HG03342 (cell line): ENCODE measurements around the gene ECHS1.
A peak's percentile ranks its signal among the peaks of the same experiment; 100 is the strongest.
"Not testable (repeated sequence)": the region's sequence is repeated elsewhere in the genome, so short reads cannot be mapped to it uniquely, and the experiment has no call there.

Experiments
- ATAC-seq: cut with Tn5 transposase; IDR thresholded peaks from one replicate; pipeline ENCODE4 v1.9.1; 2021; ENCODE audit warnings: mild to moderate bottlenecking, moderate library complexity; ENCODE audit not compliant: unreplicated experiment

The ECHS1 gene

GRCh38 chr10:133373174-133374090, at the start of gene ECHS1:
Gene ECHS1, minus strand, starts transcription at chr10:133373354. Its CDS starts 21 bp downstream, at chr10:133373333.
- peak; percentile 96 for ATAC-seq

DNA sequence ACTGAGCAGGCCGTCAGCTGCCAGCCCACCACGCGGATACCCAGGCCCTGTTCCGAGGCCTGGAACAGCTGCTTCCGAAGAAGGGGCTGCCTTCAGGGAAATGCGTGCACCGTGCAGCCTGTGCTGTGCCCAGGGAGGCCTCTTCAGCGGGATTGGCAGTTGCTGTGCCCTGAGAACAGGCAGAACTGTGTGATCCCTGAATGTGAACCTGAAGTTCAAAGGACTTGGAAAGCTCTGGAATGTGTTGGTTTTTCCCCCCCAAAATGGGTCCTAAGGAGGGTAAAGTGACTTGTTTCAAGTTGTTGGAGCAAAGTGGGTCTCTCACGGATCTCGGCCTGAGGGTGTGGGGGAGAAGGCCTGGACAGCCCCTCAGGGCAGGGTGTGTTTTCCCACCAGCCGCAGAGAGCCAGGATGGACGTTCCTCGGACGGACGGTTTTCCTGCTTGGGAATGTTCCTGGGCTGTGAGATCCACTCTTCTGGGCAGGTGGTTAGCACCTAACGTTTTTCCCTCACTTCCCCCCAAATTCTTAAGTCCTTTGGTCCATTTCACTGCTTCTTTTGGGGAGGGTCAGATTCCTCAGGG, 49.2 kb upstream of the ECHS1 start:
- no peak for ATAC-seq

- ATAC-seq = no peak
Observed at GRCh38 chr10:133421336-133422222, 48.4 kb upstream of the ECHS1 start.

- no peak for ATAC-seq
Observed at GRCh38 chr10:133420579-133420978, 47.4 kb upstream of the ECHS1 start.

DNA sequence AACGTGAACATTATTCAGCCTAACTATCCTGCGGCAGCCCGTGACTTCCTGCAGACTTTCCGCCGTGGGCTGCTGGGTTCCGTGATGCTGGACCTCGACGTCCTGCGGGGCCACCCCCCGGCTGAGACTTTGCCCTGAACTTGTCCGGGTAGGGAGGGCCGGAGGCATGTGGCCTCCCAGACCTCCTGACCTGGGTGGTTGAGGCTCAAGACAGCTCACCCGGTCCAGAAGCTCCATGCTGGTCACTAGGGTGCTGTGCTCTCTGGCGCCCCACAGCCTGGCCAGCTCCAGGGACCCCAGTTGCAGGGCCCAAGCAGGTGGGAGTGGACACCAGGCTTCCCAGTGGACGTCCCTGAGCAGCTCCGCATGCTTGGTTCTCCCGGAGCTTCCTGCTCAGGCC, 46.9 kb upstream of the ECHS1 start:
- no peak for ATAC-seq

DNA sequence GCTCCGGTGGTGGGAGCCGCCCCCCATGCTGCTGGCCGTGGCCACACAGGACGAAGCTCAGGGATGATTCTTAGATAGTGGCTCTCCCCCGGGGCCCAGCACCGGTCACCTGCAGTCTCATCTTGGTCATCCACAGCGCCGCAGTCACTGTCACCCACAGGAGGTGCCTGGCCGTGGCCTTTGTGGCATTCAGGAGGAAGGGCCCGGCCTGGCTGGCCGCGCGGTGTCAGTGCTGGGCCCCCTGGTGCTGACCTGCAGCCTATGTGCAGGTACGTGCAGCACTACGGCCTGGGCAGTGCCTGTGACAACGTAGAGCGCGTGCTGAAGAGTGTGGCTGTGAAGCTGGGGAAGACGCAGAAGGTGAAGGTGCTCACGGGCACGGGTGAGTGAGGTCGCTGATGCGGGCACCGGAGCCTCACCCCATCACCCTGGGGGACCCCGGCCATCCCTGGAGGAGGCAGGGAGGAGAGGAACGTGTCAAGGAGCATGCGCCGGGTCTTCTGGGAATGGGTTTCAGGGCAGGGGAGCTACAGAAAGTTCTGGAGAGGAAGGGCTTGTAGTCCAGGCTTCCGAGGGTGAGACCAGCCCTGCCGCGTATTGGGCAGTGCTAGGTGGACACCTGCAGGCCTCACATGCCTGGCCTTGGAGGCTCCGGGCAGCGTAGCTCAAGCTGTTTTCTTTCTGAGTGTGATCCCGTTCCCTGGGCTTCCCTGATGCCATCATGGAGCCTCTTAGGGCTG, 46.2 kb upstream of the ECHS1 start:
- no peak for ATAC-seq

DNA sequence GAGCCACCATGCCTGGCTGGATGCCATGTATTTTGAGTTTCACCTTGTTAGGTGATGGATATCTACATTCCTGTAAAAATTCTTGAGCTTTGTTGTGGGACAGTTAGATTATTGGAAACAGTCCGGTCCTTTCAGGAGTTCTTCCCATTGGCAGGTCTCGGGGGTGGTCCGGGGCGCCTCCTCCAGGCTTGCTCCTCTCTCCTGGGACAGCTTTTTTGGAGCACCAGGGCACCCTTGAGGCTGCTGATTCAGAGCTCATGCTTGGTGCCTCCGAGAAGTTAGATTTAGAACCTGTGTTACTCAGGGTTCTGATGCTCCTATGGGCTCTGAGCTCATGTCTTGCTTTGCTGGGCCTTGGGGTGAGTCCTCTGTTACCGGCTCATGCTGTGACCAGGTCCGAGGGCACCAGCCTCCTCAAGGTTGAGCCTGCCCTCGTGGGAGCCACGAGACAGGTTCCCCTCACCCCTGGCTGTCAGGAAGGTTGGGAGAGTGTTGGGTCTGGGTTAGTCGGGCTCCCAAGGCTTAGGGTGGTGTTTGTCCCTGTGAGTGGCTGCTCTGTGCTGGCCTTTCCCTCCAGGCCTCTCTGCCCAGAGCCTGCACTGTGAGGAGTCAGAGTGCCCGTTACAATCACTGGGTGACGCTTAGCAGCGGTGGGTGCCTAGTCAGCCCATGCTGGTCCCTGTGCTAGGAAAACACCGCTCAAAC, 45.3 kb upstream of the ECHS1 start:
- no peak for ATAC-seq

DNA sequence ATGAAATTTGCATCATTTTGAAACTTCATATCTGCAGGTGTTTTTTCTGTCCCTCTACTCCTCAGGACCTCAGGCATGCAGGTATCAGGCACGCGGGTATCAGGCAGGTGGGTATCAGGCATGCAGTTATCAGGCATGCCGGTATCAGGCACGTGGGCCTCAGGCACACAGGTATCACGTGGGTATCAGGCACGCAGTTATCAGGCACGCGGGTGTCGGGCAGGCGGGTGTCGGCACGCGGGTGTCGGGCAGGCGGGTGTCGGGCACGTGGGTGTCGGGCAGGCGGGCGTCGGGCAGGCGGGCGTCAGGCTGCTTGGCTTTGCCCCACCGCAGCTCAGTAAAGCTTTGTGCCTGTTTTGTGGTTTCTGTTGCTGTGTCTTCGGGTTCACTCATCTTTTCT, 42.6 kb upstream of the ECHS1 start:
- ATAC-seq = no peak

GRCh38 chr10:133414401-133414800, 41.2 kb upstream of the ECHS1 start:
- not testable (repeated sequence) for ATAC-seq

DNA sequence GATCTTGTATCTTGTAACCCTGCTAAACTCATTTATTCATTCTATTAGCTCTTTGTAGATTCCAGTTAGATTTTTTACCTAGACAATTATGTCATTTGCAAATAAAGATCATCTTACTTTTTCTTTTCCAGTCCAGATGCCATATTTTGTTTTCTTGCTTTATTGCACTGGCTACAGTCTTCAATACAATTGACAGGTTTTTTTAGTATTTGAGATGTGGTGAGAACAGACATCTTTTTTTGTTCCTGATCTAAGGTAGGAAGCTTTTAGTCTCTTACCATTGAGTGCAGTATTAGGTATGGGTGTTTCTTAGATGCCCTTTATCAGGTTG, 39.2 kb upstream of the ECHS1 start:
- ATAC-seq = no peak

DNA sequence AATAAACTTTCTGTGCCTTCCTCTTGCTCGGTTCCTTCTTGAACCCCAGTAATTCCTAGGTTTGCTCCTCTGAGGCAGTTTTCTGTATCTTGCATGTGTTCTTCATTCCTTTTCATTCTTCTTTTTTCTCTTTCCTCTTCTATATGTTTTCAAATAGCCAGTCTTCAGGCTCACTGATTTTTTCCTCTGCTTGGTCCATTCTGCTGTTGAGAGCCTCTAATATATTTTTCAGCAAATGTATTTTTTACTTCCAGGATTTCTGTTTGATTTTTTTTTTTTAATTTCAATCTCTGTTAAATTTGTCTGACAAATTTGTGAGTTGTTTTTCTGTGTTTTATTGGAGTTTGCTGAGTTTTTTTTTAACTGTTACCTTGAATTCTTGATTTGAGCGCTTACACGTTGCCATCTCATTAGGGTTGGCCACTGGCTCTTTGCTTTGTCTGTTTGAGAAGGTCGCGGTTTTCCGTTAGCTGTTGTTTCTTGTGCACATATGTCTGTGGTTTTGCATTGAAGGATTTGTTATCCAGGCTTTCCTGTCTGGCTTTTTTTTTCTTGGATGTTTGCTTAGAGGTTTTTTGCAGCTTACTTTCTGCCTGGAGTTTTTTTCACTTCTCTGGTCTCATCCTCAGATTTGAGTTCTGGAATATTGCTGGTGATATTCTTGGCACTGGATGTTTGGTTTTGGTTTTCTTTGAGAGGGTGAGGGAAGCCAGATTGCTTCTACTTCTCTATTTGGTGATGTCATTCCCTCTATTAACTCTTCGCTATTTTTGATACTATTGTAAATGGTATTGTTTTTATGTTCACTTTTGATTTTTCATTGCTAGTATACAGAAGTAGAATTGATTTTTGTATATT, 38.6 kb upstream of the ECHS1 start:
- no peak for ATAC-seq

- peak; percentile 38 for ATAC-seq
Observed at GRCh38 chr10:133405844-133406527, 32.8 kb upstream of the ECHS1 start.

- no peak for ATAC-seq
Observed at GRCh38 chr10:133405272-133405671, 32.1 kb upstream of the ECHS1 start.

DNA sequence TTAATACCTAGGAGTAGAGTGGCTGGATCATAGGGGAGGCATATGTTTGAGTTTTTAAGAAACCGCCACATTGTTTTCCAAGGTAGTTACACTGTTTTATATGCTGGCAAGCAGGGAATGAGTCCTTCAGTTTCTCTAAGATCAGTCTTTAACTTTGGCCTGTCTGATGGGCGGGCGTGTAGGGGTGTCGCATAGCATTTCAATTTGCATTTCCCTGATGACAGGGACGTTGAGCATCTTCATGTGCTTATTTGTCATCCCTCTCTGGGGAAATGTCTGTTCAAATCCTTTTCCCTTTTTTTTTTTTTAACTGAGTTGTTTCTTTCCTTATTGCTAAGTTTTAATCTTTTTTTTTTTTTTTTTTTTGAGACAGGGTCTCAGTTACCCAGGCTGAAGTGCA, 30.6 kb upstream of the ECHS1 start:
- no peak for ATAC-seq

DNA sequence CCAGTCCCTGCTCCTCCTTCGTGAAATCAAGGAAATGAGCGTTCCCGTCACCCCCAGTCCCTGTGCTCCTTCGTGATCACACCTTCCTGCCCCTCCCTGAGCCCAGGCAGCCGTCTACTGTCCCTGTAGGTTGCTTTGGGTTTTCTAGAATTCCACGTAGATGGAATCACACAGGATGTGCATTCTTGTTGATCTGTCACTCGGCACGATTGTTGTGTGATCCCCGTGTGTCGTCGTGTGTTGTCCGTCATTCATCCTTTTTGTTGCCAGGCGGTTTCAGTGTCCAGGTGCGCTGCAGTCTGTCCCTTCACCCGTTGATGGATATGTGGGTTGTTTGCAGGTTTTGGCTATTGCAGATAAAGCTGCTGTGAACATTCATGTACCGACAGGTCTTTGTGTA, 30.2 kb upstream of the ECHS1 start:
- no peak for ATAC-seq

DNA sequence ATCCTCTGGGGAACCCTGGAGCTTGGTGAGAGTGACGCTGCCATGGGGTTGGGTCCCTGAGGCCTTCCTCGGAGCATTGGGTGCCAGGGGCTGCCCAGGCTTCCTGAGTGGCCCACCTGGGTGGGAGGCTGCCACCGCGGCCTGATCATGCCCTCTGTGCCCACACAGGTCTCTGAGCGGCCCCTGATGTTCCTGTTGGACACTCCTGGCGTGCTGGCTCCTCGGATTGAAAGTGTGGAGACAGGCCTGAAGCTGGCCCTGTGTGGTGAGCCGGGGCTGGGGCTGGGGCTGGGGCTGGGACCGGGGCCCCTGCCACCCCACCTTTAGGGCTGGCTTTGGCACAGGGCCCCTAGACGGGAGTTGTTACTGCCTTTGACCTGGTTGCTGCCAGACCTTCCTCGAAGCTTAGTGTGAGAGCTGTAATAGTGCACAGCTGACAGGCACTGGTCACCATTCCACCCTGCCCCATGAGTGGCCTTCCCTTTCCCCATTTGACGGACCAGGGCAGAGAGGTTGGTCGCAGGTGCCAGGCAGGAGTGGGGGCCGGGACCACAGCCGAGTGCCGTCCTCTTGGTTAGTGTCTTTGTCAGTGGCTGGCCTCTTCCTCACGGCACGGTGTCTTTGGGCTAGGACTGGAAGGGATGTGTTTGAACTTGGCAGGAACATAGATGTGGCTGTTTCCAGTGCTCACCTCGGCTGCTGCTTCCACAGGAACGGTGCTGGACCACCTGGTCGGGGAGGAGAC, 29.0 kb upstream of the ECHS1 start:
- no peak for ATAC-seq

GRCh38 chr10:133401500-133401899, 28.3 kb upstream of the ECHS1 start:
- ATAC-seq = no peak
